ENCODE data around the gene JAG2. TPM values are rescaled to one million over a fixed set of nuclear protein-coding genes. Genes with fewer than 3 reads are reported as not detected.
A peak's percentile ranks its signal among the peaks of the same experiment; 100 is the strongest.

The JAG2 gene
- total RNA-seq, 1 donor from 2014 or later = 18.9 TPM

DNA sequence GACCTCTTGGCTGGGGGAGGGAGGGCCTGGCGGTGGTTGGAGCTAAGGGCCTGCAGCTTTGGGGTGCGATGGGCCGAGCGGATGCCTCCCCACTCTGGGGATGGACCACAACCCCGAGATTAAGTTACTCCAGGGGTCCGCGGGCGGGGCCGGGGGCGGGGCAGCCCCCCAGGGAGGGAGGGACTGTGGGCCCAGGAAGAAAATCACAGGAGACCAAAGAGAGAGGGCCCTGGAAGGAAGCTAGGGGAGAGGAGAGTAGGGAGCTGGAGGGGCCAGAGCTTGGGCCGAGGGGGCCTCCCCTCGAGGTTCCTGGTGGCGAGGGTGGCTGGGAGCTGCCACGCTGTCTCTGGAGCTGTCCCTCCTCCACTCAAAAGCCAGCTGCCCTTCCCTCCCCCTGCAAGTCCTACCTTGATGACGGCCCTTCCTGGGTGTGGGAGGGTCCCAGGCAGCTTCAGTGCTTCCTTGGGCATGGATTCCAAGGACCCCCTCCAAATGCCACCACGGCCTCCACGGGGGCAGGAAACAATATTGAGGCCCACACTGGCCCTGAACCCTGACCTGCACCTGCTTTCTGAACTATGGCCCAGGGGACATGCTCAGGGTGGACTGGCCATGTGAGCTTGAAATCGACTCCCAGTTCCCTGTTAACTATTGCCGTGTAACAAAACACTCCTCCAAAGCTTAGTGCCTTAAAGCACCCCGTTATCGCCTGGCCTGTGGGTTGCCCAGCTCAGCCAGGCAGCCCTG lies 13.1 kb upstream of the JAG2 start:
- ATAC-seq = no peak

DNA sequence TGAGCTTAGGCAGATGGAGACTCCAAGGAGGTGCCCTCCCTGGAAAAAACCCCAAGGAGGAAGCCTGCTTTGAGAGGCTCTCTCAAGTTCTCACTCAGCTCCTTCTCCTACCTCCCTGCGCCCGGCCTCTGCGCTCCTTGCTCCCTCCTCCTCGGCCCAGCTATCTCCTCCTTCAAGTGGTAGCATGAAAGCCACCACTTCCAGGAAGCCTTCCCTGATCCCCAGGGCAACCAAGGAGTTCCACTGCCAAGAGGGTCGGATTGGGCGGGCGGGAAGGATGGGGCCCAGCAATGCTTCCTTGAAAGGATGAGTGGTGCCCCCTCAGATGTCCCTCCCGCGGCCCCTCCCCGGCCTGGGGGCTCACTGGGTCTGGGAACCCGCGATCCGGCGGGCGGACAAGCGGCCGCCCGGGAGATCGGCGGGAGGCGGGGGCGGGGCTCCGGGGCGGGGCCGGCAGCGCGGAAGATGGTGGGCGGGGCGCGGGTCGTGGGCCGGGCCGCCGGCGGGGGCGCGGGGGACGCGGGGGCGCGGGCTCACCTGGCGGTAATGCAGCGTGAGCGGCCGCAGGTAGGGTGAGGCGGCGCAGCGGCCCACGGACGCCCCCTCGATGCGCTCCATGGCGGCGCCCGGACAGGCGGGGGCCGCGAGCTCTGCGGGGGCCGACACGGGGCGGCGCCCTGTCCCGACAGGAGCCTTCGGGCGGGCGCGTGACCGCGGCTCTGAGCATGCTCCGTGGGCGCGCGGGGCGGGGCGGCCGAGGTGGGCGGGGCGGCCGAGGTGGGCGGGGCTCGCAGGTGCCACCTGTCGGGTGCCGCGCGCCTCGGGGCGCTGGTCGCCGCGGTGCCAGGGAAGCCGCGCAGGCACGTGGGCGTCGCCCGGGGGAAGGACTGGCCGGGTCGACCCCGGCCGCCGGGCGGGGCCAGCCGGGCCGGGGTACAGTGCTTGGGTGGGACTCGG lies 12.3 kb upstream of the JAG2 start, which contains the start of gene NUDT14:
Gene NUDT14, minus strand, starts transcription at position 721 of the 957 bp plus-strand sequence. Its CDS starts 103 bp downstream, at position 618.
- peak; percentile 86 for ATAC-seq

GRCh38 chr14:105179191-105179590 lies 10.6 kb upstream of the JAG2 start:
- no peak for ATAC-seq

DNA sequence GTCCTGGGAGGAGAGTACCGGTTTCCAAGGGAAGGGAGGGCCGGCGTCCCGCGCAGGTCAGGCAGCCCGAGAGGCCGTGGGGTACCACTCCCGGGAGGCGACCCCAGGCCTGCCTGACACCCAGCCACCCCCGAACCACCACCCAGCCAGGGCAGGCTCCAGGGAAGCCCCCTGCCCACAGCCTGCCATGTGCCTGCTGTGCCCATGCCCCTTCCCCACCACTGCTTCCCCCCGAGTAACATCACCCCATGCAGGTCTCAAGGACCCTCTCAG lies 10.2 kb upstream of the JAG2 start:
- no peak for ATAC-seq

- no peak for ATAC-seq
These were observed 9.7 kb upstream of the JAG2 start for GRCh38 chr14:105178069-105178867.

GRCh38 chr14:105177082-105177481 lies 8.5 kb upstream of the JAG2 start:
- ATAC-seq = no peak

- no peak for ATAC-seq
These were observed 7.9 kb upstream of the JAG2 start for GRCh38 chr14:105176513-105176912.

DNA sequence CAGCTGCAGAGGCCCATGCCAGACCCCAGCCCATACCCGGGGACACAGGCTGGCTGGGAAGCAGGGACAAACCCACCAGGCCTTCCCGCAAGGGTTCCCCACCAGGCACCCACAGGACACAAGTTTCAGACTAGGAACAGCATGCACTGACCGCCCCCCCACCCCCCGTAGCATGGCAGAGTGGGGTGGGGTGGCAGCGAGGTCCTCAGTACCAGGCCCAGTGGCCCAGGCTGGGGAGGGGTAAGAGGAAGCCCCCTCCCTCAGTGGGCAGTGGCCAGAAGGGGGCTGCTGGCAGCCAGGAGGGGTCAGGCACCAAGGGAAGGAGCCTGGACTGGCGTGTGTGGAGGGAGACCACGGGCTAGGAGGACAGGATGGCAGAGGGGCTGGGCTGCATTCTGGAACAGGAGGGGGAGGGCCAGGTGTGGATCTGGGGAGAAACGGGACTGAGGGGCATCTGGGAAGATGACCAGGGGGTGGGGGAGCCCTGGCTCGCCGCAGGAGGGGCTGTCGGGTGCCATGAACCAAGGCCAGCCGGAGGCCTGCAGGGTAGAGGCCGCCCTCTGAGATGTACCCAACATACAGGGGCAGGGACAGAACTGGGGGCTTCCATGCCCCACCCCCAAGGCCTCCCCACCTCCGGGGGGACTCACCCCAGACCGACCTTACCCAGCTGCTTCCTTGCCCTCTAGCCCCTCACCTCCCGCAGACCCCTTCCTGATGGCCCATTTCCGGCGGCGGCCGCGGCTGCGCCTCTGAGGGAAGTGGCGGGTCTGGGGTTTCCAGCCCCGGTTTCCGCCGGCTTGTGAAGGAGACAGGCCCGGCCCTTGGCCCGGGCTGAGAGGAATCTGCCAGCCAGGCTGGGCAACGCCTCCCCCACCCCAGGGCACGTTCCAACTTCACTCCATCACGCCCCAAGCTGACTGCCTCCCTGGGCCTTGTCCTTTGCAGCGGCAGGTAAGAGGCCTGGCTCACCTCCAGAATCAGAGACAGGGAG lies 5.6 kb upstream of the JAG2 start:
- ATAC-seq = peak; percentile 34

DNA sequence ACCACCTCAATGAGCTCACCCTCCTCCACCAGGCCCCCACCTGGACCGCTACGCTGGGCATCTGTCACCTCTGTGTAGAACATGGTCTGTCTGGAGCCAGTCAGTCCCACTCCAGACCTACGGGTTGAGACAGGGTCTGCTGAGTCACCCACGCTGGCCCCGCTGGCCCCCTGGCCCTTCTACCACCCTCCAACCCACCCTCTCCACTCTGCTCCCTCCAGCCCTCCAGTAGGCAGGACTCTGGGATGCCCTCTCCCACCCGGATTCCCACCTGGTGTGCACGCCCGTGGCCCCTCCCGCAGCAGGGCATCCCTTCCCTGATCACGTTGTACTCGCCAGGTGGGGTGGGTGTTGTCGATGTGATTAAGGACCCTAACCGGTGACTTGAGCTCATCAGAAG lies 4.6 kb upstream of the JAG2 start:
- no peak for ATAC-seq

DNA sequence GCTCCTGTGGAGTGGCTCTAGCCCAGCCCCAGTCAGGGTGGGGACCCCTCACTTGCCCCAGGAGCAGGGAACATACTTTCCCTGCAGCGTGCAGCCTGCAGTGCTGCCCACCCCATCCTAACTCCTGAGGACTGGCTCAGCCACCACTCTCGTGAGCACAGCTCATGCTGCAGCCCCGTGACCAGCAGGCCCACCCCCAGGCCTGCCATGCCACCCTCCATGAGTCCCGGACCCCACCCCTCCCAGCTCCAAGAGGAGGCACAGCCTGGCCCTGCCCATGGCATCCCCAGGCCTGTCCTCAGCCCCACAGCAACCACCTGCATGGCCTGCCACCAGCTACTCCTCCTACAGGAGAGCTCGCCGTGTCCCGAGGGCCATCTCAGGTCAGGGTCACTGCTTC lies 3.9 kb upstream of the JAG2 start:
- ATAC-seq = no peak

DNA sequence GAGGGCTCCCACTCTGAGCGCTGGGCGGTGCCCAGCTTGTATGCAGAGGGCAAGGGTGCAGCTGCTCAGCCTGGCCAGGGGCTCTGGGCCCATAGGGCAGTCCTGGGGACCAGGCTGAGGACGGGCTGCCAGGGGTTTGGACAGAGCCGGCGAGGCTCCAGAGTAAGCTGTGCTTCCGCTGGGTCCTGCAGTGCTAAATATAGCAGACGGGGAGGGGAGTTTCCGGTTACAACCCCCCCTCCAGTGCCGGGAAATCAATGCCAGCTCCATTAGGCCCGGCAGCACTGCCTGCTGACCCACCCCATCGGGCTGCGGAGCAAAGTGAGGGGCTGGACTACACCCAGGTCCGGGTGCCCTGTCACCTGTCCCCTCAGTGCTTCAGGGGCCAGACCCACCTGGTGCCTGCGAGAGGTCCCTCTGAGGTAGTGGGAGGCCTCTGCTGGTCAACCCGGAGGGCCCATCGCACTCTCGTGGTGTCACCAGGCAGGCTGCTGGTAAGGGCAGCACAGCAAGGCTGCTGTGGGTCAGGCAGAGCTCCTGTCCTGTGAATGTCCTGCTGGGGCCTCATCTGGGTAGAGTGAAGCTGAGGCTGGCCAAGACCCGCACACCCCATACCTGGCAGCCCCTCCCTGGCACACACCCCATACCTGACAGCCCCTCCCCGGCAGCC lies 2.6 kb upstream of the JAG2 start:
- no peak for ATAC-seq

DNA sequence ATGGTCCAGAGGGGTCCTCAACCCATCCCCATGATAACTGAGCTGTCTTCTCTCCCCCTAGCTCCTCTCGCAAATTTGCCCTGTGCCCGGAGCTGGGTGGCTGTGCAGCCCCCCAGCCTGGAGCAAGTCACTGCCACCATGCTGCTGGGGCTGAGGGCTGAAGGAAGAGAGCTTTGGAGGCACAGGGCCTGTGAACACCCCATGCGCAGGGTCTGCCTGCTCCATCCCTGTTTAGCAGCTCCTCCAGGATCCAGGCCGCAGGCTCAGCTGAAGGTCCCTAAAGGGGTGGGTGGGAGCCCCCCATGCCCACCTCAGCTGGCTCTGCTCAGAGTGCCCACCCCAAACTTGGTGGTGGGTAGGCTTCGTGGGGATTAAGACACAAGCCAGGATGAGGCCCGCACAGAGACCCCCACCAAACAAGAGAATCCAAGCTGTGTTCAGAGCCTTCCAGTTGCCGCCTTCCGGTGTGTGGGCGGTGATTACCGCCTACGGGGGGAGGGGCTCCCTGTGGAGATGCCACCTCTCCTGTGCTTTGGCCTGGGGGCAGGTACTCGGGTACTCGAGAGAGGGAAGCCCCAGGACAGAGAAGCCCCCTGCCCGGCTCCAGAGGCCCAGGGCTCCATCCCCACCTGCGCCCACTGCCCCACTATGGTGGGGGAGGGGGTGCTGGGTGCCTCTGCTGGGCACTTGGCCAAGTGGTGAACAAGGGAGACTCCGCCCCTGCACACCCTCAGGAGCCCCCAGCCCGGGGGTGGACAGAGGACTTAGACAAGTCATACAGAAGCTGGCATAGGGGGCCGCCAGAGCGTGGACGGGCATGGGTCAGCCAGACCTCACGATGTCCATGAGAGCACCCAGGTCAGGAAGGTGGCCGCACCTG lies 1.4 kb upstream of the JAG2 start:
- ATAC-seq = no peak

GRCh38 chr14:105168979-105169507 lies 467 bp upstream of the JAG2 start:
- no peak for ATAC-seq

- no peak for ATAC-seq
These were observed 519 bp downstream of the JAG2 start for GRCh38 chr14:105168093-105168420.

DNA sequence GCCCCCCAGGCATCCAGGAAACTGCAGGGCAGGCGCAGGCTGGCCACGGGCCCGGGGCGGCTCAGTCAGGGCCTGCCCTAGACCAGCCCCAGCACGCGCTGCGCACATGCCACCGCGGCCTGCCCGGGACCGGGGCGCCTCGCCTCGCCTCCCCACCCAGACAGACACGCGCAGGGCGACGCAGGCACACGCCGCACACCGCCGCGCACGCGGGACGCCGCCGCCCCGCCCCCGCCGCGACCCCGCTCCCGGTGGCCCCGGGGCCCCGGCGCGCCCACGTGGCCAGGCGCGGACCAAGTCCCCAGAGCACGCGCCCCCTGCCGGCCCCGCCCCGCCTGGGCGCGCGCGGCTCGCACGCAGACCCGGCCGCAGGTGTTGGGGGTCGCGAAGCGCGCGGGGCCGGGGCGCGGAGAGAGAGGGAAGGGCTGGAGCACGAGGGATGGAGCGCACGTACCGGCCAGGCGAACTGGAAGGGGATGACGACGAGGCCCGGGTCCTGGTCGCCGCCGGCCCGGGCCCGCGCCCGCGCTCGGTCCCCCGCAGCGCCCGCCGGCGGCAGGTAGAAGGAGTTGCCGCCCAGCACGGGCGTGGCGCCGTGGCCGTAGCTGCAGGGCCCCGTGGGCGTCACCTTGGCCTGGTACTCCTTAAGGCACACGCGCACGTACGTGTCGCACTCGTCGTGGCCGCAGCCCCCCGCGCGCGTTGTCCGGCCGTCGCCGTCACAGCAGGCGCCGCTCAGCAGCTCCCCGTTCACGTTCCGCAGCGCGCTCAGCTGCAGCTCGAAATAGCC lies 1.1 kb downstream of the JAG2 start:
- ATAC-seq = peak; percentile 61

- ATAC-seq = no peak
These were observed 1.8 kb downstream of the JAG2 start for GRCh38 chr14:105166571-105167302.

GRCh38 chr14:105165761-105166485 lies 2.7 kb downstream of the JAG2 start:
- ATAC-seq = peak; percentile 11
